Measurements from ENCODE around the gene CSRNP2.
"Not testable (repeated sequence)": the region's sequence is repeated elsewhere in the genome, so short reads cannot be mapped to it uniquely, and the experiment has no call there.

Gene CSRNP2

DNA sequence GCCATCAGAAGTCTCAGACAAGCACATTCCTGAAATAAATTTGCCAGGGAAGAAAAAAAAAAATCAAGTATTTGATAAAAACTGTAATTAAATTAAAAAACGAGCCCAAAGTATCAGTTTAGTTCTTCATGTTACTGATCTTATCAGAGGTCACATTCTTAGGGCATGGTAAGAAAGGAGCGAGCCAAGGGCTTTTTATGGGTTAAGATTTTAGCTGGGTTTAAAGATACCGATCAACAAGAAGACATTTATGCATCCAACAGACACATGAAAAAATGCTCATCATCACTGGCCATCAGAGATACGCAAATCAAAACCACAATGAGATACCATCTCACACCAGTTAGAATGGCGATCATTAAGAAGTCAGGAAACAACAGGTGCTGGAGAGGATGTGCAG lies 5.0 kb downstream of the CSRNP2 start:
- not testable (repeated sequence) for DNase-seq (ENCODE audit: low read depth in 2 of 2)

DNA sequence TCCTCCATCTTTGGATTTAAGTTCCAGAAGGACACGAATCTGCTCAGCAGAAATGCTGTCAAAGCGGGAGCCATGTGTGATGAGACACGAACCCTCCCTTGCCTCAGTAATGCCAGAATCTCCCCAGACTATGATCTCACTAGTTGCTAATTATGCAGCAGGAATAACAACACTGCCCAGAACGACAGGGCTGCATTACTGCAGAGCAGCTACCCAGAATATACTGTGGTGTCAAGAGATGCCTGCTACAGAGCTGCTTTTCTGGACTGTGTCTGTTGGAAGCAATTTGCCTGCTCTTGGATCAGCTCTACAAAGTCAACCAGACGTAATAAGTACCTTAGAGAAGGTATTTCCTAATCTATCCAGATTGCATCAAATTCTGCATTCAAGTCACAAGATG lies 5.5 kb downstream of the CSRNP2 start:
- DNase-seq (ENCODE audit: low read depth in 2 of 2) = no peak

DNA sequence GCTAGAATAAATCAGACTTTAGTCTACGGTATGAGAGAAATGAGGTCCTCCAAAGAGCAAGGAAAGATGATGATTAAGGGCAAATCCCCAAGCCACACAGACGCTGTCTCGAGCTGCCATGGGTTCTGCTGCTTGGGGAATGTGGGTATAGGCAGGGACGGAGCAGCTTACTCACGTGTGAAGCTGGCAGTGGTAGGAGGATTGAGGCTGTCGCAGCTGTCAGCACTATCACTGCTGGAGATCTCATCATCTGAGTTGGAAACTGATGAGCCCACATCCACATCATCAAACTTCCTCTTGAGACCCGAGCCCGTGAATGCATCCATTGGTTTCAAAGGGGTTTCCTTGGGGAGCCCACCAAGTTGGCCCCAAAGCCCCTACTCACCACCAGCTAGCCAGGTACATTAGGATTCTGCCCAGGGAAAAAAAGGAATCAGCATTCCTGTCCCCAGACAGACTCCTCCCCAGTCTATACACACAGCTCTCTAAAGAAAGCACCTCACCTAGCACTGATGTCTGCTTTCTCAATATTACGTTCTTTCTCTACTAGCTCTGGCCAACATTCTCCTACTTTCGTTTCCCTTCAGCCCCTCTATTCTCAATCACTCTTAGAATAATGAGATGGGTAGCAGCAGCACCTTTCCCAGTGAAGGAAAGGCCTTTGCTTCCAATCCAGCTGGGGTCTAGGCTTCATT lies 7.0 kb downstream of the CSRNP2 start:
- DNase-seq (ENCODE audit: low read depth in 2 of 2) = no peak

DNA sequence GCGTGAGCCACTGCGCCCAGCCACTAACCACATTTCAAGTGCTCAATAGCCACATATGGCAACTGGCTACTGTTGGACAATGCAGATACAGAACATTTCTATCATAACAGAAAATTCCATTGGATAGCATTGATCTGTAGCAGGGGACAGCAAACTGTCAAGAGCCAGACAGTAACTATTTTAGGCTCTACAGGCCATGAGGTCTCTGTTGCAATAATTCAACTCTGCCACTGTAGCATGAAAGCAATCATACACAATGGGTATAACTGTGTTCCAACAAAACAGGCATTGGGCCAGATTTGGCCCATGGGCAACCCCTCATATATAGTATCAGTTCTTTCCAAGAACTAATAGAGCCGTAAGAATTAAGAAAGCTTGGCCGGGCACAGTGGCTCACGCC lies 8.0 kb downstream of the CSRNP2 start:
- no peak for DNase-seq (ENCODE audit: low read depth in 2 of 2)

DNA sequence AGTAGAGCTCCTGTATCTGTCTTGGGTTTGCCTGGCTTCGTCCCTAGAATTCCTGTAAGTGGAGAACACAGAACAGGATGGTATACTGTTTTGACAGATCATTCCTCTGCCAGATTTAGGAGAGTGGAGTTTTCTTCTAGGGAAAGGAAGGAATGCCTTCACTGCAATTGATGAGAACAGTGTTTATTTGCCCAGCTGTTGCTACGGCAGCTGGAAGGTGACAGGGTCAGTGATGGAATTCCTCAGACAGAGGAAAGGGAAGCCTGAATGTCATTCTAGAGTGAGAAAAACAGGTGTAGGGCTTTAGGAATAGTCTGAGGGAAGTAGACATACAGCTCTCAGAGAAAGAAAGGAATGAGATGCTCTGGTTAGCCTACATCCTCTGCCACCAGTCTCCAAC lies 11.7 kb downstream of the CSRNP2 start:
- no peak for DNase-seq (ENCODE audit: low read depth in 2 of 2)

DNA sequence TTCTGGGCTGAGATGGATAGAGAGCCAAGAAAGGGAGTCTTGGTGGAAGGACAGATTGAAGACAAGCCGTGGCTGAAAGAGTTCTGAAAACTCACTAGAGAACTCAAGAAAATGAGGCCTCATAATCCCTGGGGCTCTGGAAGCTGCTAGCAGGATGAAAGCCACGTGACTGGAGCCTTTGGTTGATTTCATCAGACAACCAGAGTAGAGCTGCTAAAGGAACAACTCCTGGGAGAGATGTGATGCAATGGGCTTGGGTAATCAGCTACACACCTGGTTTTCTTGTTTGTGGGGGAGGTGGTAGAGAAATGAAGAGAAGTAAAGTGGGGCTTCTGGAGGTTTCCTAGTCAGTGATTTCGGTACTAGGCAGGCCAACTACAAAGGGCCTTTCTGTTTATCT lies 13.4 kb downstream of the CSRNP2 start:
- no peak for DNase-seq (ENCODE audit: low read depth in 2 of 2)

DNA sequence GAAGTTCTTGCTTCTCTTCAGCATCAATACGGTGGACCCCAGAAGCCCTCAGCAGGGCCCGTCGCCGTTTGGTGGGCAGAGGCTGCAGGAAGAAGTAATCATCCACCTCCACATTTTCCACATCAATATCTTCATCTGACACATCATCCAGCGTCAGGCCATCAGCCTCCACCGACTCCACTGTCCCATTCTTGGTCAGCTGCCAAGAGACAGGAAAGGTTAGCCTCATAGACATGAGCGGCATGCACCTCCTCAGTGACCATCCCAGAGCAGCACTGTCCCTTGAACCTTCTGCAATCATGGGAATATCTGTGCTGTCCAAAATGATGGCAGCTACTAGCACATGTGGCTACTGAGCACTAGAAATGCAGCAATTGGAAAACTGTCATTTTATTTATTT lies 15.6 kb downstream of the CSRNP2 start:
- DNase-seq (ENCODE audit: low read depth in 2 of 2) = no peak

DNA sequence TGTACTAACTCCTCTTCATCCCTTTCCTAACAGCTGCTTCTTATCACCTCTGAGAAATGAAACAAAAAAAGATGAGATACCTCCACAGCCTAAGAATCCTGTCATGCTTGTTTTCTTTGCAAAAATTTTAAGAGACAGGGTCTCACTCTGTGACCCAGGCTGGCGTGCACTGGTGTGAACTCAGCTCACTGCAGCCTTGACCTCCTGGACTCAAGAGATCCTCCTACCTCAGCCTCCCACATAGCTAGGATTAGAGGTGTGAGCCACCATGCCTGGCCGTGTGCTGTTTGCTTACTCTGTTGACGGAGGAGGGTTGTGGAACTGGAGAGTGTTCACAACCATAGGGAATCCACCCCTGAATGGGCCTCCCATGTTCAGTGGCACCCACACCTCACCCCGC lies 16.2 kb downstream of the CSRNP2 start:
- no peak for DNase-seq (ENCODE audit: low read depth in 2 of 2)

DNA sequence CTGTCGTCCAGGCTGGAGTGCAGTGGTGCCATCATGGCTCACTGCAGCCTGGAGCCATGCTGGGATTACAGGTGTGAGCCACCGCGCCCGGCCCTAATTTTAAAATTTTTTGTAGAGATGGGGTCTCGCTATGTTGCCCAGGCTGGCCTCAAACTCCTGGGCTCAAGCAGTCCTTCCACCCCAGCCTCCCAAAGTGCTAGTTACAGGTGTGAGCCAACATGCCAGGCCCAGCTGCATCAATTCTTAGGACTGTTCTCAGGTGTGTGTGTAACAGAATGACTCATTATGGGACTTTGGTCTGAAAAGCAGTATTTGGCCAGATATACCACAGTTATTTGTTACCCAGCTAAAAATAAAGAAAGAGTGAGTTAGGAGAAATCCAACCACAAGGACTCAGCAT lies 17.9 kb downstream of the CSRNP2 start:
- no peak for DNase-seq (ENCODE audit: low read depth in 2 of 2)

DNA sequence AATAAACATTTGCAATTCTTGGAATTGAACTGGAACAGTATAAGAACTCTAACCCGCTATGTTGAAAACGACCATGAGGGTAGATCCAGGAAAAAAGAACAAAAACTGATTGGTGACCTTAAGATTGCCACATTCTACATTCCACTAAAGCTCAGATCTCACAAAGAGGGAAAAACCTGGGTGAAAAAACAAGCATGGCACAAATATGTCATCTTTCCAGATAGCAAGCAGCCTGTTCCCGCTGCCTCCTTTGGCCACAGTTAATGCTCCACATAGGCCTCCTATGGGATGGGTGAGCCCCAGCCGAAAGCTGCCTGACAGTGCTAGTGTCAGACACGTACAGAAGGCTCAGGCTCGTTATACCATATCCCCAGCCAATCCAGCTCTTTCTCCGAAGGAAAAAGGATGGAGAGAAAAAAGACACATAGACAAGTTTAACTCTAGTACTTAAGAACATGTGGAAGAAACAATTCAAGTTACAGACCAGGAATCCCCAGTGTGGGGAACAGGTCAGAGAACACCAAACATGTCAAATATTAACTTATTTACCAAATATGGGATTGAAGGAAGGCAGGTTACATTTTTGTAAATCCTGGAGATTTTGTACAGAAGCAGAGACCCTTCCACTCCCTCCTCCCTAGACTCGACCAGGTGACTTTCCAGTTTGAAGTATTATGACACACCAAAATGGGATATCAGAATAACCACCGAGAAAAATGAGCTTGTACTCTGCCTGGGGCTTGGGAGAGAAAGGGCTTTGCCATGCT lies 20.6 kb downstream of the CSRNP2 start:
- DNase-seq (ENCODE audit: low read depth in 2 of 2) = no peak

DNA sequence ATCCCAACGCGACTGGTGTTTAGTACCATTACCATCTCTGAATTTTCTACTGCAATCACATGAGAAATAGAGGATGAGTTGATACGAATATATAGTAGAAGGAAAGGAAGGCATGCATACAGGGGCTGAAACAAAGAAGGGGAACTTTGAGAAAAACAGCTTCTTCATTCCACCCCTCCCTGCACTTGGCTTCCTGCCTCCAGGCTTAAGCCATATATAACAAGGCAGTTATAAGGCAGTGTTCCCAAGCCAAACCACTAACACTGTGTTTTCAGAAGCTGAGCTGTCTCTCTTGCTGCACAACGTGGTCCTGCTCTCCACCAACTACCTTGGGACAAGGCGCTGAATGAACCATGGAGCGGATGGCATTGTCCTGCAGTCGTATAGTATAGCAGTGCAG lies 24.3 kb downstream of the CSRNP2 start:
- no peak for DNase-seq (ENCODE audit: low read depth in 2 of 2)

DNA sequence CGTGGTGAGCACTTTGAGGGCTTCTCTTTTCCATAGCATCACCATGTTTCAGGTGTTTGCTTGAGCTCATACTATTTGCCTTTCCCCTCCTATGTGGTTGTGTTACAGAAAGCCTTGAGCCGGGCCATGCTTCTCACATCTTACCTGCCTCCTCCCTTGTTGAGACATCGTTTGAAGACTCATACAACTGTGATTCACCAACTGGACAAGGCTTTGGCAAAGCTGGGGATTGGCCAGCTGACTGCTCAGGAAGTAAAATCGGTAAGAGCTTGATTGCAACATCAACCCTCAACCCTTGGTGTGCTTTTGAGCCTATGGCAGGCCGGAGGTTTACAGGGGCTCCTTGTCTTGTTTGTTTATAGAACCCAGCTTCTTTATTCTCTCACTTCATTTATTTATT lies 27.2 kb downstream of the CSRNP2 start:
- DNase-seq (ENCODE audit: low read depth in 2 of 2) = no peak

DNA sequence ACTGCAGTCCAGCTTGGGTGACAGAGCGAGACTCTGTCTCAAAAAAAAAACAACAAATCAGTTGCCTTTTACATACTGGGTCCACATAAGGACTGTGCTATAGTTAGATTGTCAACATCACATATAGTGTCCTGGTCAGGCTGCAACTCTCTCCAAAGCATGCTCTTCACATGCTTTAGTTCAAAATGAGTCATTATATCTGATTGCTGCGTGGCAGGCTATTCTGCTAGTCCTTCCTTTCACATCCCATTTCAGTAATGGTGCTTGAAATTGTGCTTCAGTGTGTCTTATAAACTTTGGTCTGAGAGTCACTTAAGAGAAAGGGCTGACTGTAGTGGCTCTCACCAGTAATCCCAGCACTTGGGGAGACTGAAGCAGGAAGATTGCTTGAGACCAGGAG lies 28.3 kb downstream of the CSRNP2 start:
- no peak for DNase-seq (ENCODE audit: low read depth in 2 of 2)

DNA sequence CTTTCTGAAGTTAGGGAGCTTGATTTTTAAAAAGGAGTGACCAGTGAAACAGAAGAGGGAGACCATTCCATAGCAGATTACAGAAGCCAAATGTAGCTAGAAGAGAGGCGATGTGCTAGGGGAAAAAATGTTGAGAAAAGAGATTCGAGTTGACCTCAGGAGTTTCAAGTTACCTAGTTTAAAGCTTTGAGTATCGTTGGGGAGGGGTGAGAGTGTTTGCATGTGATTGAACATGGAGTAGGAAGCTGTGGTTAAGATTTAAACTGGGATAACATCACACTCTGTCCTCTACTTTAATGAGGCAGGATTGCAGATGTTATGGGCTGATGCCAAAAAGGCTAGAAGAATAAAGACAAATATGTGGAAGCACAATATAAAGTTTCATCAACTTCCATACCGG lies 31.6 kb downstream of the CSRNP2 start:
- no peak for DNase-seq (ENCODE audit: low read depth in 2 of 2)

DNA sequence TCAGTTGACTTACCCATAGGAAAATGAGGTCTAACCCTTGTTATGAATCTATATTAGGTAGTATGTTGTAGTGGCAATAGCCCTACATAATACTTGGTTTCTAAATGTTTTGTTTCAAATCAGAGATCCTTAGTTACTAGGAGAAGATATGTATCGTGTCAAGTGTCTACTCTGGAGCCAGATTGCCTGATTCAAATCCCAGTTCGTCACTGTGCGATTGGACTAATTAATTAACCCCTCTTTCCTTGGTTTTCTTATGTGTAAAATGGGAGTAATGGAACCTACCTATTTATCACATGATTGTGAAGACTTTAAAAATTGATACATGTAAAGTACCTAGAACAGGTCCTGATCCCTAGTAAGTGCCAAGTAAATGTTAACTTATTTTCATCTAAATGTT lies 33.9 kb downstream of the CSRNP2 start:
- DNase-seq (ENCODE audit: low read depth in 2 of 2) = no peak

DNA sequence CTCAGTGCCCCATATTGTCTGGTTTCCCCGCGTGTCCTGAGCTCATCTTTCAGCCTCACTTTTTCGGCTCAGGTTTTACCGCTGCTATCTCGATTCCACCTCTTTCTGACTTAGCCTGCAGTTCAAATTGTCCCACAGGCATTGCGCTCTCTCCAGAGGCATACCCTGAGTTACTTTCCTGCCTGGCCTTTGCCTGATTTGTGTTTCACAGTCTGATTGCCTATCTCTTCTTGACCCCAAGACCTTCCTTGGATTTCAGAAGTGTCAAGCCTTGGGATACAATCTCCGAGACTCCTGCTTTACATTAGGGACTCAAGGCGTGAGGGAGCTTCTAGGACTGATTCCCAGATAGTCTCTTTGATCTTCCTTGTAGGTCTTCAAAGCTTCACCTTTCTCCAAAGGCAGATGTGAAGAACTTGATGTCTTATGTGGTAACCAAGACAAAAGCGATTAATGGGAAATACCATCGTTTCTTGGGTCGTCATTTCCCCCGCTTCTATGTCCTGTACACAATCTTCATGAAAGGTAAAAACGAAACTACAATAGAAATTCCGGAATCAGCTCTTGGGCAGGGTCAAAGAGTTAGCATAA lies 34.6 kb downstream of the CSRNP2 start:
- no peak for DNase-seq (ENCODE audit: low read depth in 2 of 2)

DNA sequence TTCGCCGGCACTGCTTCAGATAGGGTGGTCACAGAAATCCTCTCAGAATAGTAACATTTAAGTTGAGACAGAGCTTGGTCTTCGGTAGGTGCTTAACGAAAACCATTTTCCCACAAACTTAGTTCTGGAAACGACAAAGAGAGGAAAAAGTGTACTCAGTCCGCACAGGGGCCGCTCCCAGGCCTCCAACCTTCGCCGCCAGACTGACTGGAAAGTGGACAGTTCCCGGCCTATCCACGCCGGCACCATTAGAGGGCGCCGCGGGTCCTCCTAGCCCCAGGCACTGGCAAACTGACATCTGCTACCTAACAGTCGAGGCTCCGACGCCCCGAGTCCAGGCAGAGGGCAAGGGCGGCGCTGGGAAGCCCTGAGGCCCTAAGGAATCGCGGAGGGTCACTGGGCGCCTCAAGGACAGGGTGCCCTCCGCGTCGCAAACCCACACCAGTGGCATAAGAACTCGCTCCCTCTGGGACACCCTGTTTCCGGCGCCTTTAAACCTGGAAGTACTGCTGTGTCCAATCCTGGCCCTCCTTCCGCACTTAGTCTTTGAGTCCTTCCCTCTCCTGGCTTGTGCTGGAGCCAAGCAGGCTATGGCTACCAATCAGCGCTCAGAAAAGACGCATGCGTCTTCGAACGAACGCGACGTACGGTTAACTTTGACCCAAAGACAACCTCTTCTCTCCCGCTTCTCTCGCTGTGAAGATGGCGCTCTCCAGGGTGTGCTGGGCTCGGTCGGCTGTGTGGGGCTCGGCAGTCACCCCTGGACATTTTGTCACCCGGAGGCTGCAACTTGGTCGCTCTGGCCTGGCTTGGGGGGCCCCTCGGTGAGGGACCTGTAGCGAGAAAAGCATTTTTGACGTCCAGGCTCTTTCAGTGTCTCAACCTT lies 35.5 kb downstream of the CSRNP2 start, which contains the start of gene LETMD1:
LETMD1 (plus strand) TSS at position 673 of the 886 bp plus-strand sequence; CDS start at position 703, 30 bp downstream.
- peak; percentile 73 to 85 for DNase-seq (ENCODE audit: low read depth in 2 of 2)

DNA sequence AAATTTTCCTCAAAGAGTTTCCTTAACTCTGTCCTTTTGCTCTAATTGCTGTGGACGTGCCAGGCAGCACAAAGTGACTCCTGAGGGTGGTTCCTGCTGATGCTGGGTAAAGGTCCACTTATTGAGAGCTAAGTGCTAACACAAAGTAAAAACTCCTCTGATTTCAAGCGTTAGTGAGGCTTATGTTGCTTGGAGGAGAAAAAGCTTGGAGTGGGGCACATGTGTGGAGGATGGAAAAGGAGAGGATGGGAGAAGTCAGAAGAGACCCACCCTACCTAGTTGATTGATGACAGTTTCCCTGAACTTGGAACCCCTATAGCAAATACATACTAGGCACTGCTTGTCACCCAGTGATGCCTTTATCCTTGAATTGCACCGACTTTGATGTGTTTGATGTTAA lies 47.1 kb downstream of the CSRNP2 start:
- no peak for DNase-seq (ENCODE audit: low read depth in 2 of 2)

DNA sequence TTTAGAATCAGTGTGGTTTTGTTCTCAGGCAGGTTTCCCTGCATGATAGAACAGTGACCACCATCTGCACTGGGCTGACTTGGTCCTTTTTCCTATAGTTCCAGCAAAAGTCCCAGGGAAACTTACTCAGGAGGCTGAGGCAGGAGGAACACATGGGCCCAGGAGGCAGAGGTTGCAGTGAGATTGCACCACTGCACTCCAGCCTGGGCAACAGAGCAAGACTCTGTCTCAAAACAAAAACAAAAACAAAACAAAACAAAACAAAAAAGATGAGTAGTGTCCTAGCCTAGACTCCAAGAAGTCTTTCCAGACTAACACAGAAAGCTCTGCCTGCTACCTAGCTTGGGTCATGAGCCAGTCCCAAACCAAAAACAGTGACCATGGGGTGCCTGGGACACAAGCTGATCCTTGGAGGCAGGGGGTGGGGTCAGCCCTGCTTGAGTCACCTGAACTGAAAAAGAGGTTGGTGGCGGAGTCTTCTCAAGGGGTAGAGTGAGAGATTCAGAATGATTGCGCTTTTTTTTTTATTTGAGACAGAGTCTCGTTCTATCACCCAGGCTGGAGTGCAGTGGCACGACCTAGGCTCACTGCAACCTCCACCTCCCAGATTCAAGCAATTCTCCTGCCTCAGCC lies 49.8 kb downstream of the CSRNP2 start:
- no peak for DNase-seq (ENCODE audit: low read depth in 2 of 2)

DNA sequence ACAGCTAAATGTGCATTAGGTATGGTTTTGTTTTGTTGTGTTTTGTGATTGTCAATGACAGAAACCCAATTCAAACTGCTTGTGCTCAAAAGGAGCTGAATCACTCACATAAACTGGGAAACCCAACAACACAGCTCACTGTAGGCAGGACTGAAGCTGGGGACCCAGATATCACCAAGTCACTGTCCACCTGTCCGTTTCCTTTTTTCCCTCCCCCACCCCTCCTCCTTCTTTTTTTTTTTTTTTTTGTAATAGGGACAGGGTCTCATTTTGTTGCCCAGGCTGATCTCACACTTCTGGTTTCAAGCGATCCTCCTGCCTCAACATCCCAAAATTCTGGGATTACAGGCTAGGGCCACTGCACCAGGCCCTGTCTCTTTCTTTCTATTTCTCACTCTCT lies 50.3 kb downstream of the CSRNP2 start:
- DNase-seq (ENCODE audit: low read depth in 2 of 2) = no peak

DNA sequence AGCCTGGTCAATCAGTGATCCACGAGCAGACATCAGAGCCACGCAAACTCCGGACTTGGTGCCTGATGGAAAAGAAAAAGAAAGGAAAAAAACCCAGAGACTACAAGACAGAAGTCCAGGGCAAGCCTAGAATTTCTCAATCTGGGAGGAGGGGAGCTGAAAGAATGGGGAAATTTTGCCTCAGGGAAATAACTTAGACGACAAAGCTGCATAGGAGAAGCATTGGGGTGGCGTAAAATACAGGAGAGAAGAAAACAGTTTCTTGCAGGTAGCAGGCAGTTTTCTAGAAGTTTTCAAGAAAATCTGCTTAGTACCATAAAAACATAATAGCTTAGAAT lies 54.6 kb downstream of the CSRNP2 start:
- no peak for DNase-seq (ENCODE audit: low read depth in 2 of 2)
